OCI-LY3 (cell line): ENCODE measurements around the gene INHBE.
A peak's percentile ranks its signal among the peaks of the same experiment; 100 is the strongest.

Source experiments
- H2AFZ ChIP-seq: fragments of 200-600, 300-600 bp; shearing (Covaris generic); 2 replicates; pipeline ENCODE4 v1.6.0; 2014; ENCODE audit warnings: antibody characterized with exemption, low read depth, low read length
- H3K27ac ChIP-seq: fragments of 200-600, 300-600 bp; sonication (generic); 2 replicates; pipeline ENCODE4 v1.5.1; 2014; ENCODE audit warnings: mild to moderate bottlenecking, low read length, moderate library complexity, mixed read lengths
- H3K27me3 ChIP-seq: fragments of 200-600, 300-600 bp; sonication (generic); 2 replicates; pipeline ENCODE4 v1.6.1; 2014; ENCODE audit warnings: low read depth, low read length, mixed read lengths
- H3K36me3 ChIP-seq: fragments of 200-600, 300-600 bp; sonication (generic); replicated peaks from 2 replicates; pipeline ENCODE3; 2014; ENCODE audit warnings: low read depth, low read length, mixed read lengths
- H3K4me1 ChIP-seq: fragments of 300-600, 200-600 bp; sonication (generic); 2 replicates; pipeline ENCODE4 v1.6.1; 2014; ENCODE audit warnings: low read length, mixed read lengths
- H3K4me2 ChIP-seq: fragments of 200-600, 300-600 bp; sonication (generic); 2 replicates; pipeline ENCODE4 v1.6.1; 2014; ENCODE audit warnings: low read length, mixed read lengths
- H3K4me3 ChIP-seq: fragments of 300-600, 200-600 bp; sonication (generic); 2 replicates; pipeline ENCODE4 v1.5.1; 2014; ENCODE audit warnings: antibody characterized with exemption, mild to moderate bottlenecking, low read length, moderate library complexity
- H3K79me2 ChIP-seq: fragments of 300-600, 200-600 bp; shearing (Covaris generic); 2 replicates; pipeline ENCODE4 v1.6.1; 2014; ENCODE audit warnings: mild to moderate bottlenecking, low read length, mixed read lengths
- H3K9ac ChIP-seq: fragments of 300-600, 200-600 bp; shearing (Covaris generic); 2 replicates; pipeline ENCODE4 v1.6.0; 2014; ENCODE audit warnings: mild to moderate bottlenecking, low read length, moderate library complexity
- H3K9me3 ChIP-seq: fragments of 200-600, 300-600 bp; shearing (Covaris generic); 2 replicates; pipeline ENCODE4 v1.6.1; 2014; ENCODE audit warnings: low read length, mixed read lengths; ENCODE audit not compliant: insufficient read depth
- H4K20me1 ChIP-seq: fragments of 200-600, 300-600 bp; sonication (generic); 2 replicates; pipeline ENCODE4 v1.6.1; 2016; ENCODE audit warnings: low read length, mixed read lengths; ENCODE audit not compliant: insufficient read depth
- EZH2phosphoT487 ChIP-seq: fragments of 200-600 bp; shearing (Covaris generic); IDR thresholded peaks from 2 replicates; pipeline ENCODE4 v1.6.1; 2018; ENCODE audit warnings: antibody characterized with exemption, mixed run types, low read depth
- TF ChIP-seq, protein P1 (sequence below): fragments of 200-600, 300-600 bp; sonication (generic); IDR thresholded peaks from 2 replicates; pipeline ENCODE4 v1.5.1; 2014; ENCODE audit warnings: antibody characterized with exemption, low read length, low read depth

Gene INHBE

GRCh38 chr12:57460841-57461275 is 5.8 kb downstream of the INHBE start:
- Histone ChIP-seq H3K27me3 (peaks cover 11% of the 10 kb centered on the region), H3K9me3 (no peaks in the 10 kb centered on the region), H3K27ac (no peak overlapping the region), H3K4me2 (peak overlapping the region; percentile 79), H3K79me2 (no peaks in the 10 kb centered on the region), H3K4me3 (peak overlapping the region; percentile 78), H4K20me1 (no peaks in the 10 kb centered on the region), H3K36me3 (no peaks in the 10 kb centered on the region), H2AFZ (no peak overlapping the region), H3K9ac (peak overlapping the region; percentile 41), H3K4me1 (peaks cover 37% of the 10 kb centered on the region)
- TF ChIP-seq, protein P1, sequence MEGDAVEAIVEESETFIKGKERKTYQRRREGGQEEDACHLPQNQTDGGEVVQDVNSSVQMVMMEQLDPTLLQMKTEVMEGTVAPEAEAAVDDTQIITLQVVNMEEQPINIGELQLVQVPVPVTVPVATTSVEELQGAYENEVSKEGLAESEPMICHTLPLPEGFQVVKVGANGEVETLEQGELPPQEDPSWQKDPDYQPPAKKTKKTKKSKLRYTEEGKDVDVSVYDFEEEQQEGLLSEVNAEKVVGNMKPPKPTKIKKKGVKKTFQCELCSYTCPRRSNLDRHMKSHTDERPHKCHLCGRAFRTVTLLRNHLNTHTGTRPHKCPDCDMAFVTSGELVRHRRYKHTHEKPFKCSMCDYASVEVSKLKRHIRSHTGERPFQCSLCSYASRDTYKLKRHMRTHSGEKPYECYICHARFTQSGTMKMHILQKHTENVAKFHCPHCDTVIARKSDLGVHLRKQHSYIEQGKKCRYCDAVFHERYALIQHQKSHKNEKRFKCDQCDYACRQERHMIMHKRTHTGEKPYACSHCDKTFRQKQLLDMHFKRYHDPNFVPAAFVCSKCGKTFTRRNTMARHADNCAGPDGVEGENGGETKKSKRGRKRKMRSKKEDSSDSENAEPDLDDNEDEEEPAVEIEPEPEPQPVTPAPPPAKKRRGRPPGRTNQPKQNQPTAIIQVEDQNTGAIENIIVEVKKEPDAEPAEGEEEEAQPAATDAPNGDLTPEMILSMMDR = no peak
- TF ChIP-seq EZH2phosphoT487 = no peak

DNA sequence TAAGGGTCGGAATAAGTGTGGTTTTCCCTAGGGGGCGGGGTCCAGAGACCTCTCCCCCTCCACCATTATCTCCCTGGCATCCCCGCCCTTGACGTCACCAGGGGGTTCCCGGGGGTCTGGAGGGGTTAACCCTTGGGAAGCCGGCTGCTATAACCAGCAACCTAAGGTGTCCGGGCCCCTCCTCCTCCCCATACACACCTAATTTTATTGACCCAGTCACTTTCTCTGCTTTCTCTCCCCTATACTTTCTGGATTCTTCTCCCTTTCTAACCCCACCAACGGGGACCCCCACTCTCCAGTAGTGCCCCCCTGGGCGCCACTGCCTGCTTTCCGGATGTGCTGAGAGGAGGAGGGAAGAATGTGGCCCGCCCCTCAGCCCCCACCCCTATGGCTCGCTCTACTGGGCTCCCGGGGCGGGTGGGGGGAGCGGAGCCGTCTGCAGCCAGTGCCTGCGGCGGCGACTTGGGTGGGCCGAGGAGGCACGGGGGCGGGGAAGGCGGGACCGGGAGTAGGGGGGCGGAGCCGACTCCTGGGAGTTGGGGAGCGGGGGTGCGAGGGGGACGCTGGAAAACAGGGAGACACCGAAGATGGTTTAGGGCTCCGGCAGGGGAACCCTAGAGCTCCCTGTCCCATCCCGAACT is 6.3 kb downstream of the INHBE start:
- TF ChIP-seq, protein P1 = no peak
- H3K4me2 ChIP-seq = peak overlapping the region; percentile 79
- H4K20me1 ChIP-seq = no peaks in the 10 kb centered on the region
- H3K36me3 ChIP-seq = no peaks in the 10 kb centered on the region
- peaks cover 11% of the 10 kb centered on the region for H3K27me3 ChIP-seq
- no peaks in the 10 kb centered on the region for H3K79me2 ChIP-seq
- H3K4me3 ChIP-seq = peak overlapping the region; percentile 78
- H3K4me1 ChIP-seq = peaks cover 35% of the 10 kb centered on the region
- H3K9ac ChIP-seq = peak overlapping the region; percentile 41
- H3K27ac ChIP-seq = no peak overlapping the region
- H3K9me3 ChIP-seq = no peaks in the 10 kb centered on the region
- no peak overlapping the region for H2AFZ ChIP-seq

GRCh38 chr12:57461917-57462250 is 6.8 kb downstream of the INHBE start:
- Histone ChIP-seq H3K9me3 (no peaks in the 10 kb centered on the region), H3K27ac (no peak overlapping the region), H3K4me2 (peak overlapping the region; percentile 79), H3K9ac (peak overlapping the region; percentile 41), H3K79me2 (no peaks in the 10 kb centered on the region), H2AFZ (peak overlapping the region; percentile 13; the same call in 1 of the 2 replicates), H3K4me3 (peak overlapping the region; percentile 78), H4K20me1 (no peaks in the 10 kb centered on the region), H3K36me3 (no peaks in the 10 kb centered on the region), H3K4me1 (peaks cover 35% of the 10 kb centered on the region), H3K27me3 (peaks cover 12% of the 10 kb centered on the region)
- no peak for TF ChIP-seq EZH2phosphoT487
- TF ChIP-seq, protein P1 = no peak

DNA sequence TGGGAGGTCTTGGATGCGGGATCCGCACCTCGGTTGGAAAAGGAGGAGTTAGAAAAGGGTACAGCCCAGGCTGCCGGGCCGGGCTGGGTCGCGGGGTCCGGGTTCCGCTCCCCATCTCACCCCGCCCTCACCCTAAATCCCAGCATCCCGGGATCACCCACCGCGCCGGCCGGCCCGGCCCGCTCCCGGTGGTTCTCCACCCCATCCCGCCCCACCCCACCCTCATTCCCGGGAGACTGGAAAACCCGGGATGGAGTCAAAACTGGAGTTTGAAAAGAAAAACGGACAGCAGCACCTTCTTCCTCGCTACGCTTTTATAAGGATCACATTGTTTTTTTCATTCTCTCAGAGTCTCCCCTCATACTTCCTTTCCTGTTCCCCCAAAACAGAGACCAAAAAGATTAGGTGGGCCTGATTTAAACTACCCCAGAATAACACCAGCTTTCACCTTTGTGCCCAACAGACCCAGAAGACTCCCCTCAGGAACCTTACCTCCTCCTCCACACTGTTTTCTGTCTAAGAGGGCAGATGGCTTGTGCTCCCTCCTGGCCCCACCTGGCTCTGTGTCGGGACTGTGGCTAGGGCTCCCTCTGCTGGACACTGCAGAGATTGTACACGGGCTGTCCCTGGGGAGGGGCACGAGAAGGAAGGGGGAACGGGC is 7.3 kb downstream of the INHBE start:
- Histone ChIP-seq H3K9me3 (no peaks in the 10 kb centered on the region), H3K36me3 (no peaks in the 10 kb centered on the region), H3K9ac (peak overlapping the region; percentile 41), H3K4me1 (peaks cover 35% of the 10 kb centered on the region), H2AFZ (peak overlapping the region; percentile 92), H3K27me3 (peaks cover 14% of the 10 kb centered on the region), H3K4me3 (peak overlapping the region; percentile 78), H3K27ac (0 out of 2 replicates have a peak overlapping the region, but pooled peaks have one; percentile 25), H3K4me2 (peak overlapping the region; percentile 79), H3K79me2 (no peaks in the 10 kb centered on the region), H4K20me1 (no peaks in the 10 kb centered on the region)
- TF ChIP-seq EZH2phosphoT487 = no peak
- TF ChIP-seq, protein P1 = peak; percentile 94
